Stimulated activated naive CD4-positive, alpha-beta T cell treated with Interleukin-2 at 50 U/mL for 16 hours (primary cell): ENCODE data around the gene UBQLN3.

ENCODE experiments used
- DNase-seq: peaks from one replicate; lab custom pipeline; 2025; lab: John Stamatoyannopoulos, UW

Gene UBQLN3

GRCh38 chr11:5505363-5506048 lies 4.3 kb downstream of the UBQLN3 start:
- DNase-seq = no peak

DNA sequence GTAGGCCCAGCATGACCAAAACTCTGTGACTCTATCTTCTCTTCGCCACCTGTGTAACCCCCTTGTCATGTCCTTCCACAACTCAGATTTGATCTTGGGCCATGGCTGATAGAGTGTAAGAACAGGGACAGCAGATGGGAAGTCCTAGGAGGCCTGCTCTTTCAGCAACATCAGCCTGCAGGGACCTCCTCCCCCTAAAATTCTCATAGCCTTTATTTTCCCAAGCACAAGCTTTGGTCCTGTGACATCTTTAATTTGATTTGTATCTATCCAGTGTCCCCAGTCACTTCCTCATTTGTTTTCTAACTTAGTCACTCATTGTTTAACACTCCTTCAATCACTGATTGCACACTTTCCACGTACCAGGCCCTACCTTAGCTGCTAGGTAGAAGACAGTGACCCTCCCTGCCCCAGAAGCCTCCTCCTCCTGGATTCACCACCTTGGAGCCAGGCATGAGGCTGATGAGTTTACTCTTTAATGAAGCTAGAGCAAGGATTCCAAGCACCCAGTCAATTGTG lies 5.3 kb downstream of the UBQLN3 start:
- DNase-seq = no peak

GRCh38 chr11:5500393-5500801 lies 9.4 kb downstream of the UBQLN3 start:
- no peak for DNase-seq

- no peak for DNase-seq
These were observed 10.1 kb downstream of the UBQLN3 start for GRCh38 chr11:5499671-5500070.

DNA sequence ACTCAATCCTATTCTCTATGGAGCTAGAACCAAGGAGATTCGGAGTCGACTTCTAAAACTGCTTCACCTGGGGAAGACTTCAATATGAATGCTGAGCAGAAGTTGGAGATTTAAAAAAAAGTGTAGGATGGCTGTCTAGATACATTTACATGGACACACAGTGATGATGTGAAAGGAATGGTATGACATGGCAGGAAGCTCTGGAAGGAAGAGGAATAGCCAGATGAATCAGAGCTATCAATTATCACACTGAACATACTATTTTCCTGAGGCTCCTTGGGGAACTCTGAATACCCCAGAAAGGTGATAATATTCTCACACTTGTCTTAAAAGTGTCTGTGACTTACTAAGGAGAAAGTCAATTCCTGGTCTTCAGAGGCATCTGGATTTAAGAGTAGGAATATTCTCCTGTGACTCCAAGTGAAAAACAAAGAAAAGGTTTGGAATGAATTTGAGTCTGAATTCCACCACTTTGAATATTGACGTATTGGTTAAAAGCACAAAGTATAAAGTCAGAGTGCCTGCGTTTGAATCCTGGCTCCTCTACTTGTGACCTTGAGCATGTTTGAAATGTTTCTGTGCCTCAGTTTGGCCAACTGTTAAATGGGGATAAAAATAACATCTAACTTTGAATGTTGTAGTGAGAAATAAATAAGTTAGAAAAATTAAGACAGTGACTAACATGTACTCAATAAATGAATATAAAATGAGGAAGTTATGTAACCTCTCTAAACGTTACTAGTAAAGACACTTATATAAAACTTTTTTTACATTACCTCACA lies 20.0 kb downstream of the UBQLN3 start:
- DNase-seq = no peak

- DNase-seq = no peak
These were observed 20.9 kb downstream of the UBQLN3 start for GRCh38 chr11:5488798-5489399.

- DNase-seq = no peak
These were observed 21.4 kb downstream of the UBQLN3 start, which contains the start of gene OR52D1 for GRCh38 chr11:5488385-5488784. Gene OR52D1 (plus strand): TSS chr11:5488685. CDS start chr11:5488707, 22 bp downstream.

DNA sequence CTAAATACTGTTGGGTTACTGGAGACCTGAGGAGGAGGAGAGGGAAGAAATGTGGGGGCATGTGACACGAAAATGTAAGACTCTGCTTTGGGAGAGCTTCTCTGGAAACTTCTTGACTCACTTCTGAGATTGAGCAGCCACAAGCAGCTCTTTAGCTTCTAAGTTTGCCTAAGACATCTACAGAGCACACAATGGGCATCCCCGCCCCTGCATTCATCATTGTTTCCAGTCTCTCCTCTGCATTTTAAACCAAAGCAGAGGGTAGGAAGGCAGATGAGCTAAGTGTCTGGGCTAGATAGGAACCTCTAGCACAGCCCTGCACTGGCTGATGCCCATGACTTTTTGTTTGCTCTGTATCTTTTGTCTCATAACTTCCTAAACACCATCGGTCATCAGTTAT lies 23.3 kb downstream of the UBQLN3 start:
- DNase-seq = no peak

DNA sequence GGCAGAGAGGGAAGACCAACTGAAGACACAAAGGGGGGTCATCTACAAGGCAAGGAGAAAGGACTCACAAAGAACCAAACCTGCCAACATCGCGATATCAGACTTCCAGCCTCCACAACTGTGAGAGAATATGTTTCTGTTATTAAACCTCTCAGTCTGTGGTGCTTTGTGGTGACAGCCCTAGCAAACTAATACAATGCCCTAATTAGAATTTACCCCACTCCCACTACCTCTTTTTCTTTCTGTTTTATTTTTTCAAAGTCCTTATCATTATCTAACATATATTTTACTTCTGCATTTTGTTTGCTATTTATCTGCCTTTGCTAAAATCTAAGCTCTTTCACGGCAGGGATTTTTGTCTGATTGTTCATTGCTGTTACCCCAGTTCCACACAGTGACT lies 23.8 kb downstream of the UBQLN3 start:
- no peak for DNase-seq

- DNase-seq = no peak
These were observed 33.5 kb downstream of the UBQLN3 start for GRCh38 chr11:5476186-5476819.

DNA sequence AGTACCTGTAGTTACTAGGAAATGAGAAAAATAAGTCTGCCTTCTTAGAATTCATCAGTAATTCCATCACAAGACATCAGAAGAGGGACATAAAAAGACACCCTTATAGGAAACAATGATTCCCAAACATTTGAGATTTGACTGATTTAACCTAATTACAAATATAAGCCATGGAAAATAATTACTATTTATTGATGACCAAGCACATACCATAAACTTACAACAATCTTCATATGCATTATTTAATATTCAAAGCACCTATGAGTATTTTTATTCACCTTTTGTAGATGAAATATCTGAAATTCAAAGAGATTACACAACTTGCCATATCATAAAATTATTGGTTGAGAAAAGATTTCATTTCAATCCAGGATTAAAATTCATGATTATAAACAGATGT lies 35.8 kb downstream of the UBQLN3 start:
- DNase-seq = no peak

GRCh38 chr11:5467527-5467926 lies 42.2 kb downstream of the UBQLN3 start:
- DNase-seq = no peak

- no peak for DNase-seq
These were observed 48.7 kb downstream of the UBQLN3 start for GRCh38 chr11:5460983-5461621.
